Activated gamma-delta T cell treated with anti-CD3 and anti-CD28 coated beads, Interleukin-2, amount 50 U/mL, for 16 hours (primary cell): ENCODE data around the gene SCAPER.
"Not testable (repeated sequence)": the region's sequence is repeated elsewhere in the genome, so short reads cannot be mapped to it uniquely, and the experiment has no call there.

Experiments
- DNase-seq: peaks from one replicate; pipeline ENCODE4 v3.0.0-alpha.2; 2020; ENCODE audit warnings: low read depth

SCAPER gene

GRCh38 chr15:76313175-76313567 lies 592.0 kb downstream of the SCAPER start:
- DNase-seq: not testable (repeated sequence)

- no peak for DNase-seq
Measured at GRCh38 chr15:76312540-76313174, 592.5 kb downstream of the SCAPER start.

- peak; percentile 73 for DNase-seq
Measured at GRCh38 chr15:76311100-76311953, 593.8 kb downstream of the SCAPER start, which contains the start of gene ETFA. Gene ETFA, minus strand, starts transcription at chr15:76311469. Its CDS starts 81 bp downstream, at chr15:76311388.

- no peak for DNase-seq
Measured at GRCh38 chr15:76310475-76311099, 594.6 kb downstream of the SCAPER start.

- DNase-seq: no peak
Measured at GRCh38 chr15:76309601-76310330, 595.4 kb downstream of the SCAPER start.

- no peak for DNase-seq
Measured at GRCh38 chr15:76303909-76304308, 601.2 kb downstream of the SCAPER start.

- DNase-seq: no peak
Measured at GRCh38 chr15:76299786-76300185, 605.4 kb downstream of the SCAPER start.

- no peak for DNase-seq
Measured at GRCh38 chr15:76298986-76299385, 606.2 kb downstream of the SCAPER start.

GRCh38 chr15:76297951-76298350 lies 607.2 kb downstream of the SCAPER start:
- DNase-seq: not testable (repeated sequence)
